DOHH2 (cell line): ENCODE data around the gene AP3B1.

Source experiments
- H3F3A ChIP-seq: fragments of 200-600 bp; sonication (generic), shearing (Covaris generic); 2 replicates; pipeline ENCODE4 v1.6.0; 2016; ENCODE audit warnings: antibody characterized with exemption, mild to moderate bottlenecking; ENCODE audit not compliant: control insufficient read depth, insufficient read depth
- H3K27ac ChIP-seq: fragments of 200-600 bp; sonication (generic); 2 replicates; pipeline ENCODE4 v1.5.1; 2014; ENCODE audit warnings: low read depth, mild to moderate bottlenecking, low read length, moderate library complexity
- H3K27me3 ChIP-seq: fragments of 200-600 bp; sonication (generic); 2 replicates; pipeline ENCODE4 v1.6.1; 2014; ENCODE audit warnings: mild to moderate bottlenecking, low read length, mixed read lengths; ENCODE audit not compliant: control insufficient read depth
- H3K36me3 ChIP-seq: fragments of 200-600 bp; sonication (generic); 2 replicates; pipeline ENCODE4 v1.6.1; 2014; ENCODE audit warnings: mild to moderate bottlenecking, low read length, moderate library complexity, mixed read lengths; ENCODE audit not compliant: control insufficient read depth
- H3K4me1 ChIP-seq: fragments of 200-600 bp; sonication (generic); 2 replicates; pipeline ENCODE4 v1.6.1; 2014; ENCODE audit warnings: mild to moderate bottlenecking, low read length, mixed read lengths; ENCODE audit not compliant: control insufficient read depth
- H3K4me2 ChIP-seq: fragments of 200-600 bp; sonication (generic); 2 replicates; pipeline ENCODE4 v1.6.0; 2014; ENCODE audit warnings: mild to moderate bottlenecking, low read length, moderate library complexity
- H3K4me3 ChIP-seq: fragments of 200-600 bp; sonication (generic); 2 replicates; pipeline ENCODE4 v1.5.1; 2014; ENCODE audit warnings: mild to moderate bottlenecking, low read length, mixed read lengths
- H3K79me2 ChIP-seq: fragments of 200-600 bp; sonication (generic); 2 replicates; pipeline ENCODE4 v1.6.1; 2014; ENCODE audit warnings: mild to moderate bottlenecking, low read length, mixed read lengths; ENCODE audit not compliant: control insufficient read depth
- H3K9me2 ChIP-seq: fragments of 200-600 bp; sonication (generic); replicated peaks from 2 replicates; pipeline ENCODE4 v1.6.1; 2014; ENCODE audit warnings: mild to moderate bottlenecking, low read length, mixed read lengths; ENCODE audit not compliant: control insufficient read depth
- H3K9me3 ChIP-seq: fragments of 200-600 bp; sonication (generic); 2 replicates; pipeline ENCODE4 v1.6.1; 2014; ENCODE audit warnings: antibody characterized with exemption, low read length, mixed read lengths; ENCODE audit not compliant: control insufficient read depth, insufficient read depth
- H4K20me1 ChIP-seq: fragments of 200-600 bp; sonication (generic); 2 replicates; pipeline ENCODE4 v1.6.0; 2014; ENCODE audit warnings: low read depth, mild to moderate bottlenecking, antibody characterized with exemption, low read length, moderate library complexity; ENCODE audit not compliant: control insufficient read depth, insufficient read depth
- CTCF ChIP-seq: fragments of 200-600 bp; sonication (generic); IDR thresholded peaks from one replicate; pipeline ENCODE4 v1.5.1; 2014; ENCODE audit warnings: antibody characterized with exemption, mild to moderate bottlenecking, low read depth, low read length; ENCODE audit not compliant: poor library complexity, severe bottlenecking
- EZH2phosphoT487 ChIP-seq: fragments of 200-600 bp; sonication (generic); IDR thresholded peaks from 2 replicates; pipeline ENCODE4 v1.6.1; 2017; ENCODE audit warnings: borderline replicate concordance, mild to moderate bottlenecking, antibody characterized with exemption, low read length, moderate library complexity, mixed read lengths

The AP3B1 gene

GRCh38 chr5:78046006-78046405 is 248.5 kb downstream of the AP3B1 start:
- Histone ChIP-seq H3K9me3 (no peaks in the 10 kb centered on the region), H3K4me2 (no peak overlapping the region), H3K9me2 (no peaks in the 10 kb centered on the region), H3K27ac (no peak overlapping the region), H3K36me3 (peaks cover 15% of the 10 kb centered on the region), H3F3A (no peaks in the 10 kb centered on the region), H3K79me2 (no peaks in the 10 kb centered on the region), H3K27me3 (no peaks in the 10 kb centered on the region), H3K4me3 (no peak overlapping the region), H4K20me1 (no peaks in the 10 kb centered on the region), H3K4me1 (no peaks in the 10 kb centered on the region)
- no peak for TF ChIP-seq EZH2phosphoT487

GRCh38 chr5:78041805-78042204 is 252.7 kb downstream of the AP3B1 start:
- no peaks in the 10 kb centered on the region for H3K4me1 ChIP-seq
- no peak for TF ChIP-seq CTCF
- TF ChIP-seq EZH2phosphoT487, result no peak
- no peak overlapping the region for H3K4me3 ChIP-seq
- H3K4me2 ChIP-seq, result no peak overlapping the region
- H3F3A ChIP-seq, result no peaks in the 10 kb centered on the region
- peaks cover 12% of the 10 kb centered on the region for H3K36me3 ChIP-seq
- H3K27me3 ChIP-seq, result no peaks in the 10 kb centered on the region
- H4K20me1 ChIP-seq, result no peaks in the 10 kb centered on the region
- no peaks in the 10 kb centered on the region for H3K79me2 ChIP-seq
- H3K9me3 ChIP-seq, result no peaks in the 10 kb centered on the region
- no peak overlapping the region for H3K27ac ChIP-seq
- H3K9me2 ChIP-seq, result no peaks in the 10 kb centered on the region

GRCh38 chr5:78025540-78025939 is 269.0 kb downstream of the AP3B1 start:
- Histone ChIP-seq H3K9me3 (no peaks in the 10 kb centered on the region), H3K9me2 (no peaks in the 10 kb centered on the region), H3K36me3 (peaks cover 3% of the 10 kb centered on the region; the same call in 1 of the 2 replicates), H3K27ac (no peak overlapping the region), H3K79me2 (no peaks in the 10 kb centered on the region), H3K4me3 (no peak overlapping the region), H3K4me1 (no peaks in the 10 kb centered on the region), H4K20me1 (no peaks in the 10 kb centered on the region), H3F3A (0 out of 2 replicates have a peak, but pooled peaks cover 3% of the 10 kb centered on the region), H3K27me3 (no peaks in the 10 kb centered on the region), H3K4me2 (no peak overlapping the region)
- TF ChIP-seq CTCF, result no peak
- TF ChIP-seq EZH2phosphoT487, result no peak

- no peaks in the 10 kb centered on the region for H3K9me2 ChIP-seq
- H3K27ac ChIP-seq, result no peak overlapping the region
- H3K27me3 ChIP-seq, result no peaks in the 10 kb centered on the region
- H3K36me3 ChIP-seq, result peaks cover 5% of the 10 kb centered on the region; the same call in 1 of the 2 replicates
- H3K4me3 ChIP-seq, result no peak overlapping the region
- no peak for TF ChIP-seq CTCF
- TF ChIP-seq EZH2phosphoT487, result no peak
- no peaks in the 10 kb centered on the region for H3F3A ChIP-seq
- no peaks in the 10 kb centered on the region for H3K79me2 ChIP-seq
- H4K20me1 ChIP-seq, result no peaks in the 10 kb centered on the region
- no peak overlapping the region for H3K4me2 ChIP-seq
- H3K4me1 ChIP-seq, result no peaks in the 10 kb centered on the region
- H3K9me3 ChIP-seq, result no peaks in the 10 kb centered on the region
Measured at GRCh38 chr5:78019744-78020143, 274.8 kb downstream of the AP3B1 start.
